ENCODE data around the gene NEURL1.
A peak's percentile ranks its signal among the peaks of the same experiment; 100 is the strongest.
"Not testable (repeated sequence)": the region's sequence is repeated elsewhere in the genome, so short reads cannot be mapped to it uniquely, and the experiment has no call there.

NEURL1 gene

DNA sequence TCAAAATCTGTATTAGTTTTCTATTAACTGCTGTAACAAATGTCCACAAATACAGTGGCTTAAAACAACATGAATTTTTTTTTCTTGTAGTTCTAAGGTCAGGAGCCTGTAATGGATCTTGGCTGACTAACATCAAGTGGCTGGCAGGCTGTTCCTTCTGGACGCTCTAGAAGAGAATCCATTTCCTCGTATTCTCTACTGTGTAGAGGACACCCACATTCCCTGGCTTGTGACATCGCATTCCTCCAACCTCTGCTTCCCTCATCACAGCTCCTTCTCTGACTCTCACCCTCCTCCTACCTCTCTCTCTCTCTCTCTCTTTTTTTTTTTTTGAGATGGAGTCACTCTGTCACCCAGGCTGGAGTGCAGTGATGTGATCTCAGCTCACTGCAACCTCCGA, 30.0 kb upstream of the NEURL1 start:
- no peak for DNase-seq

DNA sequence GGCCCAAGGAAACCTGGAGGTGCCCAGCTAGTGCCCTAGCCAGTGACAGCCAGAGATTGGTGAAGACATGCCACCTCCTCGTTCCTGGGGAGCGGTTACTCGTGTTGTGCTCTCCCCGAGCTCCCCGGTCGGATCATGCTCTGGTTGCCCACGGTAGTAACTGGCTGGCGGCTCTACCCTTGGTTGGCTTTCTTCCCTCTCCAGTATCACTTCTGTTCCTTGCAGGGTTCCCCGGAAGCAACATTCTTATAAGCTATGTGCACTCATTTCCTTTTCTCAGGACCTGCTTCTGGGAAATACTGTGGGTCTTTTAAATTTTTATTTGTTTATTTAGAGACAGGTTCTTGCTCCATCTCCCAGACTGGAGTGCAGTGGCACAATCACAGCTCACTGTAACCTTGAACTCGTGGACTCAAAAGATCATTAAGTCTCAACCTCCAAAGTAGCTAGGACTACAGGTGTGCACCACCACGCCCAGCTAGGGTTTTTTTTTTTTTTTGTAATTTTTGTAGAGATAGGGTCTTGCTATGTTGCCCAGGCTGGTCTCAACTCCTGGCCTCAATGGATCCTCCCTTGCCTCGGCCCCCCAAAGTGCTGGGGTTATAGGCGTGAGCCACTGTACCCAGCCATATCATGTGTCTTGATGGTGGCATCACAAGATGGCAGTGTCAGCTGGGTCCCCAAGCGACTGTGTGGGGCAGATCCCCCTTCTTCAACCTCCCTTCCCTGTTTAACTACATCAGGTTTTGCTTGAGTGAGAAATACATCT, 27.9 kb upstream of the NEURL1 start:
- DNase-seq, result no peak

DNA sequence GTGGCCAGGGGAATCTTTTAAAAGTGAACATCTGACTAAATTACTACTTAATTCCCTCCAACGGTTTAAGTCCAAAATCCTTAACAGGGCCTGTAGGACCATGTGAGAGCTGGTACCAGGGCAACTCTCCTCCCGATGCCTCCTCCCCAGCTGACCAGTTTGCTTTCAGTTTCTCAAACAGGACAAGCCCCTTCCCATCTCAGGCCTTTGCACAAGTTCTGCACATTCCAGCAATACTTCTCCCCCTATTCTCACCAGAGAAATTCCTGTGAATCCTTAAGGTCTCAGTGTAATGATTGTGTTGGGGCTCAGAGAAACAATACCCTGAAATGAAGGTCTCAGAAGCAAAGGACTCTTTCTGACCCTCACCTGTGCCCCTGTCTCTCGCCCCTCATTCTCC, 26.8 kb upstream of the NEURL1 start:
- no peak for DNase-seq

DNA sequence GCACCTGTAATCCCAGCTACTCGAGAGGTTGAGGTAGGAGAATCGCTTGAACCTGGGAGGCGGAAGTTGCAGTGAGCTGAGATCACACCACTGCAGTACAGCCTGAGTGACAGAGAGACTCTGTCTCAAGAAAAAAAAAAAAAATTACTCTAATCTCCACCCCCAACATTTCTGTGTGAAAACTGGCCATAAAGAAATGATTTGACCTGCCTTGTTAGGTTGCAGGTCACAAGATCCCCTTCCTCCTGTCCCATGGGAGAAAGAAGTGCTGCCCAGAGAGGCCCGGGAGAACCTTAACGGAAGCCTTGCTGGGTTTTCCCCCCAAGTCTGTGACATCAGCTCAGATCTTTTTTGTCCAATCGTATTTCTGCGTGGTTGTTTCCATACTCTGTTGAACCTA, 26.1 kb upstream of the NEURL1 start:
- no peak for DNase-seq

DNA sequence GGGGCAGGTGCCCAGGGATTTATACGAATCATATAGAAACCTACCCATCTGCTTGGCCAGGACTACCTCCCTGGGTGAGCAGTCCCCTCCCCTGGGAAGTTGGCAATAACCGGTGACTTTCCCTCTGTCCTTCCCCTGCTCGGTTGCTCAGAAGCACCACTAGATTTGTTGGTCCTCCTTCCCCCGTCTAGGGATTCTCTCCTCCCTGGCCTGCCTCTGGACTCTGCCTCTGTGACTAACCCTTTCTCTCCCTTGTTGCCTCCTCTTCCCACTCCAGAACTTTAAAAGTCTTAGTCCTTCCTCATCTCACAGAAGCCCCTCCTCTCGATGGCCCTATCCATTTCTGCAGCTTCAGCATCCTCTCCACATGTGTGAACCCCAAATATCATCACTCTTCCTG, 24.3 kb upstream of the NEURL1 start:
- no peak for DNase-seq

DNA sequence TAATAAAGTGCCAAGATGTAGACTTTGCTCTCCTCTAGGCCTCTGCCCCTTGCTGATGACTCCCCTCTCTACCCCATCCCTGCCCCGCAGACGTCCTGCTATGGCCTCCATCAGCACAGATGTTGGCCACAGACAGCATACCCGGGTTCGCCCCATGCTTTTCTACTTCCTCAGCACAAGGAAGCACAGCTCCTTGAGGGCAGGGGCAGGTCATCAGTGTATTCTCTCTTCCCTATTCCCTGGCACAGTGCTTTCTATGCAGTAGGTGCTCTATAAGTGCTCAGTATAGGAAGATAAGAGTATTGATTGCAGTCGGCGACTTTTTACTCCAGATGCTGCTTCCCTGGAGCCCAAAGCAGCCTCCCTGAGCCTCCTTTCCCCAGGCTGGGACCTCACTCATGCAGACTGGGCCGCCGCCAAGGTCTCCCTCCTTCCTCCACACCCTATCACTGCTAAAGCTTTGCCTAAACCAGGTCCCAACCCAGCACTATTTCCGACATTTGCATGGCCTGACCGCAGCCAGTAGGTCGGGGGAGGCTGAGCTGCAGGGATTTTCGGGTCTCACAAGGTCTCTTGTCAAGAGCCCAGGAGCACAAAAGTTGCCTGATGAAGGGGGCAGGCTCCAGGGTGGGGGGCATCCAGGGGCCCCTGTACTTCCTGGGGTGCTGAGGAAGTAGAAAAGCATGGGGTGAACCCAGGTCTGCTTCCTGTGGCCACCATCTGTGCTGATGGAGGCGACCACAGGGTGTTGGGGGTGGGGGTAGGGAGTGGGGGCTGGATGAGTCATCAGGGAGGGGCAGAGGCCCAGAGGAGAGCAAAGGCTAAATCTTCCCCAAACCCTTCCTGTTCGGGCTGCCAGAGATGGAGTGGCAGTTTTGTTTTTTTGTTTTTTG, 22.5 kb upstream of the NEURL1 start:
- no peak for DNase-seq

DNA sequence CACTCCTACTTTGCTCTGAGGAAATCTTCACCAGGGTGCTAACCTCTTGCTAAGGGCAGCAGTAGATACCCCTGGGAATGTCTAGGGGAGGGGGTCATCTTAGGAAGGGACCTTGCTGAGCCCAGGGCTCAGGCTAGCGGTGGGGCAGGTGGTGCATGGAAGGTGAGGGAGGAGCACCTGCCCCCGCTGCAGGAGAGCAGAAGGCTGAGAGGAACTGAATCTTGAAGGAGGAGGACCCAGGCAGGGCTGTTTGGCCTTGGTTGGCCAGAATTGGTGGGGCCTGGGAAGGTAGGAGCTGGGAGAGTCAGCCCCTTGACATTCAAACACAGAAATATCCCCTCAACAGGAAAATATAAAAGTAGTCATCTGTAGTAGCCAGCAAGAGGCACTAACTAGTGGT, 21.5 kb upstream of the NEURL1 start:
- no peak for DNase-seq

DNA sequence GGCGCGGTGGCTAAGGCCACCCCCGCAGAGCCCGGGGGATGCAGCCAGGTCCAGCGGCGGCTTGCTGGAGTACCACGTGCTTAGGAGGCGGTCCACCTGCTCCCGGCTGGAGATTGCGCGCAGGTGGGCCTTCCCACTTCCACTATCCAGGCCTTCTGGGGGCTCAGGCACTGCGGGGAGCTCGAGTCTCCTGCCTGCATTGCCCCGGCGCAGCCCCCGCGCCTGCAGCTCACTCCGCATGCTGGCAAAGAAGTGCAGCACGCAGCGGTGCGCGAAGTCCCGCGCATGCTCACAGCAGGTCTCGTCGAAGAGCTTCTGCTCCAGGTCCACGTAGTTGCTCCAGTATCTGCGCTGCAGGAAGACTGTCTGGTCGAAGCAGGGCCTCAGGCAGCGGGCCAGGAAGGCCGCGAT, 20.2 kb upstream of the NEURL1 start:
- DNase-seq, result no peak

DNA sequence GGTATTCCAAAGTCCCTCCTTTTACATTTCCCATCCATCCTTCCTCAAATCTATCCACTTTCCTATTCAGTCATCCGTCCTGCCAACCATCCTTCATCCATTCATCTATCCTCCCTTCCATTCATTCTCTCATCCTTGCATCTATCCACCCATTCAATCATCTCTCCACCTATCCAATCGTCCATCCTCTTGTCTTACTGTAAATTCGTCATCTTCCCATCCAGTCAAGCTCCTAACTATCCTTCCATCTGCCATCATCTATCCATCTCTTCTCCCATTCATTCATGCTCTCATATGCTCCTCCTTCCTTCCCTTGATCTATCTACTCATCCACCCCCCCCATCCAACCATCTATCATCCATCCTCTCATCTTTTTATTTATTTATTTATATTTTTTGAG, 19.4 kb upstream of the NEURL1 start:
- no peak for DNase-seq

DNA sequence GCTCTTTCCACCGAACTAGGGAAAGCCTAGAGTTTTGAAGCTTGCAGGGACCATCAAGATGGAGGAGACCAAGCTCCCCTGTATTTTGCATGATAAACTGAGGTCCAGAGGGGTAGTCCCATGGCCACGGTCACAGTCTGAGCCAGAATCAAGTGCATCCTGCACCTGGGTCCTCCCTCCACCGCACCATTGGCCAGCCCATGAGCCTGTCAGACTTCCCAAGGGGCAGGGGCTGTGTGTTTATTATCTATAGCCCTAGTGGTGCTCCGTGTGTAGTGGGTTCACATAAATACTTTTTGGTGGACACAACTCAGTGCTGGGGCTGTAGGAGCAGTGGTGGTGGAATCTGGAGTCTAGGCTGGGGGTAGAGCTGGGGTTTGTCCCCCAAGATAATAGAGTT, 18.1 kb upstream of the NEURL1 start:
- no peak for DNase-seq

DNA sequence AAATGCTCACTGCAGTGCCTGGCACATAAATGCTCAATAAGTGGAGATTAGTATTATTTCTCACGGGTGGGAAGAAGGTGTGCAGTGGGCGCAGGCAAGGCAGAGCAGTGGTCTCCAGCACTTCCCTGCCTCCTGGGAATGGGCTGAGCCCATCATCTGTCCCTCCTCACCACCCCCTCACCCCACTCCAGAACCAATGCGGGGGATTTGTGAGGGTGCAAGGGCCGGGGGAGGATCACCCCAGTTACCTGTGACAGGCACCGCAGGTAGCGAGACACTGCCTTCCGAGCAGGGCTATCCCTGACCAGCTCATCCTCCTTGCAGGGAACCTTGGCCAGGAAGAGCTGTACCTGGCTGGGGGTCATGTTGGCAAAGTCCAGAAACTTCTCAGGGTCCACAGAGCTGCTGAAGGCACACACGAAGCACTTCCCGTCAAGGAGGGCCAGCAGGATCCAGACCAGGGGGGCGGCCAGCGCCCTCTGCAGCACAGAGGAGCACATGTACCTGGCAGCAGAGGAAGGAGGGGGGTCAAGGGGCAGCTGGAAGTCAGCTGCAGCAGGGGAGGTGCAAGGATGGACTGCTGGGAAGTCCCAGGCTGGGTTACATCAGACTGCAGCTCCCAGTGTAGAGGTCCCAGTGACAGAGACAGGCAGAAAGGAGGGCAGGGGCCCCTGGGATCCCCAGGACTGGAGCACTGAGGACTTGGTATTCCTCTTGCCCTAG, 17.3 kb upstream of the NEURL1 start:
- no peak for DNase-seq

DNA sequence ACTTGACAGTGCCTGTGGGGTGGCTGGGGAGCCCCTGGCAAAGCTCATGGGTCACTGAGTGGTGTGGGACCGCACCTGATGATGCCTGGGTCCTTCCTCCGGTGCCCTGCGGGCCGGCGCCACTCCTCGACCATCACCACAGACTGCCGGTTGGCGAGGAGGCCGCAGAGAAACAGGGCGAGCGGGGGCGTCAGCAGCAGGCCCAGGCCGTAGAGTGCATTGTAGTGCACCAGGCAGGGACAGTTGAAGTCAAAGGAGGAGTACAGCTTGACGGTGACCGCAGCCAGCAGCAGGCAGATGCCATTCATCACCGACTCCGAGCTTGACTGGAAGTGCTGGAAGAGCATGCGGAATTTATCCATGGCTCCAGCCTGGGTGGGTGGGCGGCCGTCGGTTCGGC, 14.8 kb upstream of the NEURL1 start:
- no peak for DNase-seq

DNA sequence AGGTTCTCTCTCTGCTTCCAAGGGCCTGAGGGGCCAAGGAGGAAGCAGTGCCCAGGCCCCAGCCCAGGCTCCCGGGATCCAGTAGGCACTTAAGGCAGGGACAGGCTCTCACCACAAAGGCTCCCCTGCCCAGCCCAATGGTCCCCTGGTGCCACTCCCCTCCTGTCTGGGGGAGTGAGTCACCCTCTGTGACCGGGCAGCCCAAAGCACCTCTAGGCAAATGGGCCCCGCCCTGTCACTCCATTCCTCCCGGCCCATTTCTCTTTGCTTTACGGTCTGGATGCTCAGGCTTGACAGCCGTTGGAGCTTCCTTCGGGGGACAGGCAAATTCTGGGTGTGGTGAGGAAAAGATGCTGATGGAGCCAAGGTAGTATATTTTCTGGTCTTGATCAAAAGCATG, 14.4 kb upstream of the NEURL1 start, which contains the start of gene CALHM3:
CALHM3 (minus strand) TSS at position 106 of the 400 bp plus-strand sequence. CDS start 208 bp downstream, outside the sequence.
- peak; percentile 43 for DNase-seq

DNA sequence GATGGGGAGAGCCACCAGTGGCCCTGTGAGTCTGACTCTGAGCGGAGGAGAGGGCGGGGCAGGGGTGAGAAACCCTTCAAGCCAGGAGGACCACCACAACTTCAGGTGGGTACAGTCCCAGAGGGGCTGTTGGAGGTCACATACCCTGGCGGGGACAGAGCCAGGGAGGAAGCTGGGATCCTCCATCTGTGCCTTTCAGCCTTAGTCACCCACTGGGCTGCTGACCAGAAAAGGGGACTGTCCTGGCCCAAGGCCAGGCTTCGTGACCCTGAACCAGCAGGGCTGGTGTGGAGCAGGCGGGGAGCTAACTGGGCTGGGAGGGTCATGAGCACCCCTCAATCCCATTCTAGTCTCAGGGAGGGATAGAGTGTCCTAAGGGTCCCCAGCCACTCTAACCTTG, 13.0 kb upstream of the NEURL1 start:
- peak; percentile 56 for DNase-seq

DNA sequence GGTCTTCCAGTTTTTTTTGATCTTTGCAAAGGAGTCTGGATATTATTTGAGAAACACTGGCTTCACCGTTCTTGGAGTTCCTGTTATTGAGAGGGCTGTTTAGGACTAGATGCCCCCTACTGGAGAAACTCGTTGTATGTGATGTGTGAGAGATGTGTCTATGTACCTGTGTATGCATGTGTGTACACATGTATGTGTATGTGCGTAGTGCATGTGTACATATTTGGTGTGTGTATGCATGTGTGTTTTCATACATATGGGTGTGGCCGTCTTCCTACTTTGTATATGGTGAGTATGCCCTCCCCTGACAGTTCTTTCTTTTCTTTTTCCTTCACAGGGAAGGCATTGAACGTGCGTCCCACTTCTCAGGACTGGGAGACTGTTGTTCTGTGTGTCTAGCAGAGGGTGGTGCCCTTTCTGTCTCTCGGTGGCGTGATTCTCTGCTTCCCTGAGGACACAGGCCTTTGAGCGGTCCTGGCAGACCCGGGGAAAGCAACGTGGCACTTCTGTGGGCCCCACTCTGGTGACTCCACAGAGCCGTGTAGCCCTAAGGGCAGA, 11.5 kb upstream of the NEURL1 start:
- DNase-seq, result peak; percentile 66

DNA sequence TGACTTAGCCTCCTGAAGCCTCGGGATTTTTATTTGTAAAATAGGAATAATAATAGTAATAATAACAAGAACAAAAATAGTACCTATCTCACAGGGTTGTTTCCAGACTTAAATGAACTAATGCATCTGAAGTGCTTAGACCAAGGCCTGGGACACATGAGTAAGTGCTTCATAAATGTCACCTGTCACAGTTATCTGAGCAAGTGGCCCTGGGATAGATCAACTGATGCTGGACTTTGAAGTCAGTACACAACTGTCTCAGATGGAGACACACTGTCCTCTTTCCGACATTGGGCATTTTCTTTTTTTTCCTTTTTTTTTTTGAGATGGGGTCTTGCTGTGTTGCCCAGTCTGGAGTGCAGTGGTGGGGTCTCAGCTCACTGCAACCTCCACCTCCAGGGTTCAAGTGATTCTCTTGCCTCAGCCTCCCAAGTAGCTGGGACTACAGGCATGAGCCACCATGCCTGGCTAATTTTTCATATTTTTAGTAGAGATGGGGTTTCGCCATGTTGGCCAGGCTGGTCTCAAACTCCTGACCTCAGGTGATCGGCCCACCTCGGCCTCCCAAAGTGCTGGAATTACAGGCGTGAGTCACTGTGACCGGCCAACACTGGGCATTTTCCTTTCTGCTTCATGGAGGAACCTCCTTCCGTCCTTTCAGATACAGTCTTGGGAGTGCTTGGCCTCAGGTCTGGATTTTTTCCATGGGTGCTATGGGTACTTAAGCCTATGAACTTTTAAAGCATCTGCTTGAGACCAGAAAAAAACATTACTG, 6.7 kb upstream of the NEURL1 start:
- not testable (repeated sequence) for DNase-seq

DNA sequence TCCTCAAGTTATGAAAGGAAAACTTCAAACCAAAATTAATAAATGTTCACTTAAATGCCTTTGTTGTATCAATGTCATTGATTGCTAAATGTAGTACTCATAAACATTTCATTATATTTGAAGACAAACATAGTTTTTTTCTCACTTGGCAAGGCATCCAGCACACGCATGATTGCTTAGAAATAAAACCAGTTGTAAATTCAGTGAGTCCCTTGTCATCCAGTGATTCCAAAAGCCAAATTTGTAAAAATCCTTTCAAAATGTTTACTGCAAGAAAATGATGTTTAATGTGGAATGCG, 6.1 kb upstream of the NEURL1 start:
- no peak for DNase-seq

DNA sequence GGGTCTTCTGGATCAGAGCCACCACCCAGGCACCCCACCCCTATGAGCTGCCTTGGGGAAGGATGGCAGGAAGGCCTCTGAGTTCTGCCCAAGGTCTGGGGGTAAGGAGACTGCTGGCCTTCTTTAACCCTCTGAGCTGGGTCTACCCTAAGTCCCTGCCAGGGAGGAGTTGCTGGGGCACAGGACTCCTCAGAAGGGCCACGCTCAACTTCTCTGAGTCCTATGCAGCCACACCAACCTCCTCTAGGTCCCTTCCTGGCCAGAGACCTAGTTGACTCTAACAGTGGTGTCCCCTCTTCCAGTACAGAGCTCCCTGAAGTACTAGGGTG, 2.6 kb upstream of the NEURL1 start:
- DNase-seq, result no peak

DNA sequence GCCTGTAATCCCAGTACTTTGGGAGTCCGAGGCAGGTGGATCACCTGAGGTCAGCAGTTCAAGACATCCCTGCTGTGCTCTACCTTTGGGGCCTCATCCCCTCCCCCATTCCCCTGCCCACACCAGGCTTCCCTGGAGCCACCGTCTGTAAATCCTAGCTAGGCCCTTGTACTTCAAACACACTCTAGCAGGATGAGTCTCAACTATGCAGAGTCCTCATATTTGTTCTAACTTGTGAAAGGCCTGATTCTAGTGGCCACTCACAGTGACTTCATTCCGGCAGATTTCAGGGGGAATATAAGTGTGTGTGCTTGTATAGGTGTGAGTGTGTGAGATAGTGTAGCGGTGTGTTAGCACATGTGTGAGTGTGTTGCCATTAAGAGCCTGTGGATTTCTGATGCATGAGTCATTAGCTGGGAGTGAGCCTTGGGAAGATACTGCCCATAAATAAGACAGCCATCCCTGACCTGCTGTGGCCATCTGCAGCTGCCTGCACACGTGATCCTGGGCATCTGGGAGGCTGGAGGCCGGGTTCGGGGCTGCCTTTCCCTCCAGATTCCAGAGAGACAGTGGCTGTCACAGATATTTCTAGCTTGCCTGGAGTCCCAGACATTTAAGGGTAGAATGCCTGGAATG, 1.7 kb upstream of the NEURL1 start:
- peak; percentile 97 for DNase-seq

DNA sequence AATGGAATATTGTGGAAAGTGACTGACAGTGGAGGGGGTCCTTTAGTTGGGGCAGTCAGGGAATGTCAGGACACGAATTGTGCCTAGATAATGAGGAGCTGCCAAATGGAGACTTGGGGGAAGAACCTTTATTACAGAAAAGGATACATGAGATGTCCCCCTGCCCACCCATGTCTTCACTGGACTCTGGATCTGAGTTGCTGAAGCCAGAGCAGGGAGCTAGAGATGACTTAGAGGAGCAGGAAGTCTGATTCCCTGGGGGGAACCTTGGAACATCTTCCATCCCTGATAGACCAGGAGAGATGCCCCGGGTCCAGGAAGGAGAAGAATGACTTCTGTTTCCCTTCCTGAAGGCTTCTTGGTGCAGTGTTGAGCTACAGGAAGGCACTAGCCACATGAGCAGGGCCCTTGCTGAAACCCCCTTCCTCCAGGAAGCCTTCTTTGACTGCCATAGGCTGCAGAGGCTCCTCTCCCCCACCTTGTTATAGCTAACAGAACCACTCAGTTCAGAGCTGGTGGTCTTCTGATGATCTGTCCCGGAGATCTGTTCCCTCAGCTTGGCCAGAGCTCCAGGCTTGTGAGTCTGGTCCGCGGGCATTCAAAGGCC, 747 bp upstream of the NEURL1 start:
- DNase-seq, result no peak
